Activated CD4-positive, alpha-beta T cell treated with anti-CD3 and anti-CD28 coated beads, Interleukin-2, Interleukin-6, amounts not matched to agents 100 ng/mL and 50 ng/mL, durations not matched to agents 16 hours and 8 hours (primary cell): ENCODE results near the gene HMG20B.

ENCODE experiments used
- DNase-seq: peaks from one replicate; pipeline ENCODE4 v3.0.0-alpha.2; 2020

HMG20B gene

DNA sequence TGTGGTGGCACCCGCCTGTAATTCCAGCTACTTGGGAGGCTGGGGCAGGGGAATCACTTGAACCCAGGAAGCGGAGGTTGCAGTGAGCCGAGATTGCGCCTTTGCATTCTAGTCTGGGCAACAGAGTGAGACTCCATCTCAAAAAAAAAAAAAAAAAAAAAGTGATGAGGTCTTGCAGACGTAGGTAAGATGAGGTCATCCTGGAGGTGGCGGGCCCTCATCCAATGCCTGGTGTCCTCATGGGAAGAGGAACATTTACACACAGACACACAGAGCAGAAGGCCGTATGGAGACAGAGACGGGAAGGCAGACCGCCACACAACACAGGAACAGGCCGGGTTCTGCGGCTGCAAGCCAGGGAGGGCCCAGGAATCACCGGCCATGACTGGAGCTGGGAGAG, 49.5 kb downstream of the HMG20B start:
- DNase-seq: no peak

DNA sequence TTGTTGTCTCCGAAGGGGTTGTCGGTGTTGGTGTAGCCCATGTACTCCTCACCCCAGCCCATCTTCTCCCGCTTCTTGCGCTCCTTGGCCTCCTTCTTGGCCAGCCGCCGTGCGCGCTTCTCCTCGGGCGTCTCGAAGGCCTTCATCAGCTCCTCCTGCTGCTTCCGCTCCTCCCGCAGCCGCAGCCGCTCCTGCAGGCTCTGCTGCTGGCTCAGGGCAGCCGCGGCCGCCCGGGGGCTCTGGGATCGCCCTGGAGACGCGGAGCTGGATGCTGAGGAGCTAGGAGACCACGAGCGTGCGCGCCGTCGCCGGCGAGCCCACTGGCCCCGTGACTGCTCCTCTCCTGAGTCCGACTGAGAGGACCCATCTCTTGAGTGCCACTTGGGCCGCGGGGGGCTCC, 51.0 kb downstream of the HMG20B start:
- no peak for DNase-seq

GRCh38 chr19:3625996-3626472, 53.3 kb downstream of the HMG20B start:
- DNase-seq: no peak

DNA sequence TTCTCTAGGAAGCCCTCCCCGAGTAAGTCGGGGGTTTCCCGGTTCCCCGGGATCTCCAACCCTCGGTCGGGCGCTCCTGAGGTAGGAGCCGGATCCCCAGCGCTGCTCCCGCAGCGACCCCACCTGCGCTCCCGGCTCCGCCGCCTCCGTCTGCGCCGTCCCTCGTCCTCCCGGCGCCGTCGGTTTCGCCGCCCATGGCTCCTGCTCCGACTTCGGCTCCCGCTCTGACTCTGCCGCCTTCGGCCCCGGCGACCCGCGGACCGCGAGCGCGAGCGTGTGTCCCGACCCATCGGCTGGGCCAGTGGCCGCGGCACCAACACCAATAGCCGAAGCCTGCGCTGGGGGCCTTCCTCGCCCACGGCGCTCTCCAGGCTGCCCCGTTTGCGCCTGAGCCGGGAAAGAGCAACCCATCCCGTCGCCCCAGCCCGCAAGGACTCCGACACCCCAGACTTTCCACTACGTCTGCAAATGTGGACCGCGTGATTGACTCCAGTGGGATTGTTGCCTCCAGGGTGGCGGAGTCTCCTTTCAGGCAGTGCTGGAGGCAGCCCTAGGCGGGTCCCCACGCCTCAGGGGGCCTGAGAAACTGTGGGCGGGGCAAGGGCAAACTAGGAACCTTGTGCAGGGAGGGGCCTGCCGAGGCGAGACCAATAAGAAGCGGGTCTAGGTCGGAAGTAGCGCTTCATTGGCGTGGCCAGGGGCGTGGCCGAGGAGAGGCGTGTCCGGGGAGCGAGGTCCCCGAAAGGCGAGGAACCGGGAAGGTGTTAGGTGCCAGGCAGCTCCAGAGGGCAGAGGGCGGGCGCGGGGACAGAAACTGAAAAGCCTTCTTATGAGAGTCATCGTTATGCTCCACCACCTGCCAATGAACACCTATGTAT, 54.0 kb downstream of the HMG20B start, which contains the start of gene CACTIN:
Gene CACTIN (minus strand): TSS at position 318 of the 878 bp plus-strand sequence. CDS start 28 bp downstream, at position 290.
- DNase-seq: peak; percentile 99

GRCh38 chr19:3627351-3627723, 54.6 kb downstream of the HMG20B start:
- no peak for DNase-seq
